IMR-90 (cell line): ENCODE results near the gene LDAF1.

Experiments used
- BHLHE40 ChIP-seq: fragments of 150-350 bp; IDR thresholded peaks from 2 replicates; pipeline ENCODE4 v1.6.1; 2016; ENCODE audit warnings: mild to moderate bottlenecking, low read depth, low read length
- CEBPB ChIP-seq: IDR thresholded peaks from 2 replicates; pipeline ENCODE4 v1.6.1; 2012; ENCODE audit warnings: low read depth, low read length, improper control_type of control experiment
- CHD1 ChIP-seq: IDR thresholded peaks from 2 replicates; pipeline ENCODE4 v1.6.1; 2012; ENCODE audit warnings: low read depth, low read length, improper control_type of control experiment
- CTCF ChIP-seq: conservative IDR thresholded peaks from 2 replicates; pipeline ENCODE4 v1.5.1; 2012; ENCODE audit warnings: mild to moderate bottlenecking, low read depth, low read length, improper control_type of control experiment
- ELK1 ChIP-seq: fragments of 150-350 bp; IDR thresholded peaks from 2 replicates; pipeline ENCODE4 v1.6.1; 2016; ENCODE audit warnings: low read depth, mild to moderate bottlenecking, low read length, moderate library complexity, borderline replicate concordance
- POLR2A ChIP-seq: IDR thresholded peaks from 2 replicates; pipeline ENCODE4 v1.6.1; 2012; ENCODE audit warnings: mild to moderate bottlenecking, low read depth, low read length
- RAD21 ChIP-seq: IDR thresholded peaks from 2 replicates; pipeline ENCODE4 v1.6.1; 2012; ENCODE audit warnings: low read length, improper control_type of control experiment
- RCOR1 ChIP-seq: IDR thresholded peaks from 2 replicates; pipeline ENCODE4 v1.6.1; 2012; ENCODE audit warnings: mild to moderate bottlenecking, low read length, improper control_type of control experiment; ENCODE audit not compliant: insufficient replicate concordance
- RFX5 ChIP-seq: IDR thresholded peaks from 2 replicates; pipeline ENCODE4 v1.8.0; 2012; ENCODE audit warnings: low read depth, mild to moderate bottlenecking, low read length, moderate library complexity
- USF2 ChIP-seq: fragments of 150-350 bp; IDR thresholded peaks from 2 replicates; pipeline ENCODE4 v1.6.1; 2017; ENCODE audit warnings: mild to moderate bottlenecking, antibody characterized with exemption, low read length, low read depth

GRCh38 chr16:21226749-21227148 lies 68.3 kb downstream of the LDAF1 start:
- no peak for TF ChIP-seq POLR2A
- no peak for TF ChIP-seq CTCF
- no peak for TF ChIP-seq RAD21
- no peak for TF ChIP-seq CEBPB
- no peak for TF ChIP-seq CHD1
- TF ChIP-seq USF2: no peak
- no peak for TF ChIP-seq BHLHE40
- TF ChIP-seq RFX5: no peak
- no peak for TF ChIP-seq RCOR1
- no peak for TF ChIP-seq ELK1
